HEK293 (cell line): ENCODE results near the gene AGAP1.

ENCODE experiments used
- CTCF ChIA-PET: fragments of 350-600 bp; formaldehyde crosslinking; extraction: SDS; loops from one replicate; lab custom pipeline; 2021; ENCODE audit warnings: antibody characterized with exemption; lab: Yijun Ruan, JAX
- POLR2A ChIA-PET: fragments of 300-600 bp; formaldehyde crosslinking; extraction: SDS; loops from one replicate; lab custom pipeline; 2020; ENCODE audit warnings: antibody characterized with exemption, inconsistent platforms; lab: Yijun Ruan, JAX
- H3K27ac ChIP-seq: fragments of 200-500 bp; sonication (Bioruptor generic); 2 replicates; pipeline ENCODE4 v1.5.1; 2014; ENCODE audit warnings: low read depth, low read length, control low read depth, inconsistent platforms; ENCODE audit errors: extremely low read depth
- H3K36me3 ChIP-seq, 2 experiments: fragments of 200-500 bp in 1 of 2; sonication (Bioruptor generic) in 1 of 2; 1 replicate in 1 of 2; 2 replicates in 1 of 2; pipeline ENCODE4 v1.5.1; 2014 to 2017; ENCODE audit warnings: inconsistent platforms in 2 of 2, low read length in 2 of 2; ENCODE audit not compliant: control insufficient read depth in 2 of 2, insufficient read depth in 1 of 2
- H3K4me1 ChIP-seq: fragments of 200-500 bp; sonication (Bioruptor generic); 2 replicates; pipeline ENCODE4 v1.5.1; 2014; ENCODE audit warnings: mild to moderate bottlenecking, low read length, inconsistent platforms; ENCODE audit not compliant: control insufficient read depth, insufficient read depth
- H3K4me3 ChIP-seq: 2 replicates; pipeline ENCODE4 v1.5.1; 2011; ENCODE audit warnings: low read depth, mild to moderate bottlenecking, control low read depth, low read length, moderate library complexity
- H3K9me3 ChIP-seq: fragments of 200-500 bp; sonication (Bioruptor generic); 2 replicates; pipeline ENCODE4 v1.5.1; 2014; ENCODE audit warnings: low read depth, low read length, inconsistent platforms; ENCODE audit not compliant: control insufficient read depth, insufficient read depth
- ATF2 ChIP-seq: fragments of 450-650 bp; formaldehyde crosslinking; IDR thresholded peaks from 2 replicates; pipeline ENCODE4 v1.5.1; 2016; ENCODE audit warnings: missing biosample characterization, missing genetic modification characterization, low read depth
- BCL11B ChIP-seq: fragments of 450-650 bp; formaldehyde crosslinking; IDR thresholded peaks from 2 replicates; pipeline ENCODE4 v1.5.1; 2016; ENCODE audit warnings: low read depth, missing biosample characterization, missing genetic modification characterization
- GFI1B ChIP-seq: fragments of 450-650 bp; formaldehyde crosslinking; IDR thresholded peaks from 2 replicates; pipeline ENCODE4 v1.5.1; 2016; ENCODE audit warnings: missing biosample characterization, missing genetic modification characterization
- GLIS1 ChIP-seq: fragments of 450-650 bp; formaldehyde crosslinking; IDR thresholded peaks from 2 replicates; pipeline ENCODE4 v1.5.1; 2016; ENCODE audit warnings: missing biosample characterization, missing genetic modification characterization
- IKZF3 ChIP-seq: fragments of 450-650 bp; IDR thresholded peaks from 2 replicates; pipeline ENCODE4 v1.5.0; 2018; ENCODE audit warnings: missing biosample characterization, mild to moderate bottlenecking, missing genetic modification characterization, moderate library complexity
- KLF16 ChIP-seq: fragments of 450-650 bp; formaldehyde crosslinking; IDR thresholded peaks from 2 replicates; pipeline ENCODE4 v1.5.1; 2017; ENCODE audit warnings: missing biosample characterization, missing genetic modification characterization
- KLF8 ChIP-seq: fragments of 450-650 bp; formaldehyde crosslinking; IDR thresholded peaks from 2 replicates; pipeline ENCODE4 v1.5.1; 2016; ENCODE audit warnings: missing biosample characterization, missing genetic modification characterization
- PRDM1 ChIP-seq: fragments of 450-650 bp; formaldehyde crosslinking; IDR thresholded peaks from 2 replicates; pipeline ENCODE4; 2016; ENCODE audit warnings: missing biosample characterization, missing genetic modification characterization
- ZBTB1 ChIP-seq: fragments of 450-650 bp; formaldehyde crosslinking; IDR thresholded peaks from 2 replicates; pipeline ENCODE4 v1.5.1; 2016; ENCODE audit warnings: missing biosample characterization, missing genetic modification characterization
- ZBTB20 ChIP-seq: fragments of 450-650 bp; formaldehyde crosslinking; IDR thresholded peaks from 2 replicates; pipeline ENCODE4 v1.5.1; 2016; ENCODE audit warnings: missing biosample characterization, missing genetic modification characterization
- ZBTB21 ChIP-seq: fragments of 450-650 bp; formaldehyde crosslinking; IDR thresholded peaks from 2 replicates; pipeline ENCODE4 v1.5.1; 2017; ENCODE audit warnings: missing biosample characterization, missing genetic modification characterization
- ZFP37 ChIP-seq: fragments of 450-650 bp; formaldehyde crosslinking; IDR thresholded peaks from 2 replicates; pipeline ENCODE4 v1.5.1; 2016; ENCODE audit warnings: missing biosample characterization, missing genetic modification characterization
- ZNF324 ChIP-seq: fragments of 450-650 bp; formaldehyde crosslinking; IDR thresholded peaks from 2 replicates; pipeline ENCODE4 v1.5.1; 2016; ENCODE audit warnings: missing biosample characterization, missing genetic modification characterization
- ZNF341 ChIP-seq: fragments of 450-650 bp; formaldehyde crosslinking; IDR thresholded peaks from 2 replicates; pipeline ENCODE4; 2016; ENCODE audit warnings: low read depth, missing biosample characterization, missing genetic modification characterization
- ZNF366 ChIP-seq: fragments of 450-650 bp; formaldehyde crosslinking; conservative IDR thresholded peaks from 2 replicates; pipeline ENCODE4 v1.5.1; 2016; ENCODE audit warnings: missing biosample characterization, missing genetic modification characterization
- ZNF510 ChIP-seq: fragments of 450-650 bp; formaldehyde crosslinking; IDR thresholded peaks from 2 replicates; pipeline ENCODE4 v1.5.1; 2018; ENCODE audit warnings: mild to moderate bottlenecking, missing genetic modification characterization, missing biosample characterization; ENCODE audit not compliant: insufficient replicate concordance
- ZNF518A ChIP-seq: fragments of 450-650 bp; formaldehyde crosslinking; conservative IDR thresholded peaks from 2 replicates; pipeline ENCODE4 v1.5.1; 2016; ENCODE audit warnings: low read depth, missing biosample characterization, missing genetic modification characterization
- ZNF548 ChIP-seq: fragments of 450-650 bp; formaldehyde crosslinking; IDR thresholded peaks from 2 replicates; pipeline ENCODE4 v1.5.1; 2016; ENCODE audit warnings: missing biosample characterization, missing genetic modification characterization
- ZNF610 ChIP-seq: fragments of 450-650 bp; formaldehyde crosslinking; IDR thresholded peaks from 2 replicates; pipeline ENCODE4 v1.5.1; 2016; ENCODE audit warnings: missing biosample characterization, missing genetic modification characterization, borderline replicate concordance
- ZNF629 ChIP-seq: fragments of 450-650 bp; formaldehyde crosslinking; IDR thresholded peaks from 2 replicates; pipeline ENCODE4 v1.5.1; 2017; ENCODE audit warnings: missing biosample characterization, missing genetic modification characterization
- ZNF677 ChIP-seq: fragments of 450-650 bp; IDR thresholded peaks from 2 replicates; pipeline ENCODE4 v1.5.0; 2018; ENCODE audit warnings: missing biosample characterization, mild to moderate bottlenecking, missing genetic modification characterization, moderate library complexity
- ZNF76 ChIP-seq: fragments of 450-650 bp; formaldehyde crosslinking; IDR thresholded peaks from 2 replicates; pipeline ENCODE4; 2016; ENCODE audit warnings: low read depth, missing biosample characterization, missing genetic modification characterization, borderline replicate concordance
- ZNF837 ChIP-seq: fragments of 450-650 bp; formaldehyde crosslinking; IDR thresholded peaks from 2 replicates; pipeline ENCODE4 v1.5.1; 2016; ENCODE audit warnings: missing biosample characterization, missing genetic modification characterization
- ZSCAN4 ChIP-seq: fragments of 450-650 bp; formaldehyde crosslinking; IDR thresholded peaks from 2 replicates; pipeline ENCODE4 v1.5.1; 2017; ENCODE audit warnings: missing biosample characterization, missing genetic modification characterization

AGAP1 gene

GRCh38 chr2:235521844-235522243 is 28.0 kb downstream of the AGAP1 start:
- TF ChIP-seq ZSCAN4 (tag by site-specific recombination): 0 out of 2 replicates have a peak, but pooled peaks have one; percentile 5
- TF ChIP-seq BCL11B (tag by site-specific recombination): no peak
- ChIA-PET CTCF (no interaction called here), POLR2A (no interaction called here)

GRCh38 chr2:235523021-235523420 is 29.2 kb downstream of the AGAP1 start:
- POLR2A ChIA-PET: no interaction called here
- no peak overlapping the region for H3K27ac ChIP-seq
- H3K4me1 ChIP-seq: peaks cover 10% of the 10 kb centered on the region
- no peaks in the 10 kb centered on the region for H3K9me3 ChIP-seq
- H3K36me3 ChIP-seq: no peaks in the 10 kb centered on the region
- no peak for TF ChIP-seq PRDM1 (tag by site-specific recombination)
- TF ChIP-seq ZNF629 (tag by site-specific recombination): peak; percentile 52
- TF ChIP-seq ZBTB20 (tag by site-specific recombination): peak; percentile 72
- peak; percentile 54; the same call in 1 of the 2 replicates for TF ChIP-seq ZBTB21
- peak; percentile 35; the same call in 1 of the 2 replicates for TF ChIP-seq ATF2 (tag by site-specific recombination)
- no peak for TF ChIP-seq ZNF610 (tag by site-specific recombination)
- no peak overlapping the region for H3K4me3 ChIP-seq
- CTCF ChIA-PET: interaction anchor here (0.6 kb wide), 1 partner anchor 174 kb away, joined by 3 read pairs; no protein-coding TSS in a partner anchor

More at GRCh38 chr2:235521844-235522243, 28.0 kb downstream of the AGAP1 start:
- Histone ChIP-seq H3K9me3 (no peaks in the 10 kb centered on the region), H3K4me3 (no peak overlapping the region), H3K4me1 (peaks cover 10% of the 10 kb centered on the region), H3K36me3 (no peaks in the 10 kb centered on the region), H3K27ac (no peak overlapping the region)

- no peak overlapping the region for H3K4me3 ChIP-seq
- ChIA-PET CTCF (interaction anchor here (0.6 kb wide), 1 partner anchor 173 kb away, joined by 3 read pairs; no protein-coding TSS in a partner anchor), POLR2A (no interaction called here)
- H3K36me3 ChIP-seq: no peaks in the 10 kb centered on the region
- H3K9me3 ChIP-seq: no peaks in the 10 kb centered on the region
- H3K27ac ChIP-seq: no peak overlapping the region
- peaks cover 10% of the 10 kb centered on the region for H3K4me1 ChIP-seq
- TF ChIP-seq ZNF76 (tag by site-specific recombination) (no peak), KLF16 (tag by site-specific recombination) (no peak), ZNF324 (no peak), ZBTB1 (tag by site-specific recombination) (no peak), ZNF677 (tag by site-specific recombination) (no peak), ZNF366 (tag by site-specific recombination) (no peak), ZNF548 (tag by site-specific recombination) (no peak), GLIS1 (tag by site-specific recombination) (no peak), ZNF510 (no peak), GFI1B (tag by site-specific recombination) (no peak), ZNF837 (tag by site-specific recombination) (no peak), ZFP37 (tag by site-specific recombination) (no peak), ZNF341 (tag by site-specific recombination) (no peak), IKZF3 (tag by site-specific recombination) (no peak), ZNF518A (tag by site-specific recombination) (no peak), KLF8 (no peak), PRDM1 (tag by site-specific recombination) (no peak)
Observed at GRCh38 chr2:235523486-235524150, 29.8 kb downstream of the AGAP1 start.
